ENCODE results near the gene GTPBP4. TPM values are rescaled to one million over a fixed set of nuclear protein-coding genes. Genes with fewer than 3 reads are reported as not detected.

GTPBP4 gene
- total and polyA plus RNA-seq, 10 donors = 16.6 to 48.6 (median 31.2) TPM

DNA sequence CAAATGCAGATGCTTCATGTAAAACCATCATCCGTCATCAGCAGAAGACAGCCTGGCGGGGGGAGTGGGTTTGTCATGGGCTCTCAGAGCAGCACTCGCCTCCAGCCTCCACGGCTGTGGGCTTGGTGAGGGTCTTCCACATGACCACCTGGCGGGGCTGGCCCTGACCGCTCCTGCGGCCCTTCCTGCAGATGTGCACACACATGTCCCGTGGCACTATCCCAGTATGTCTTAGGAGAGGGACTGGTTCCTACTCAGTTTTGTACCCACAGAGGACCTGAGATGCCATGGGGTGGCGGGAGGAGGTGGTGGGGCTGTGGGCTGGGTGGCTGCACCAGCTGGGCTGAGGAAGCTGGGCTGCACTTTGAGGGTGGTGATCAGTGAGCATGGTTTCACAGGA is 32.7 kb downstream of the GTPBP4 start:
- 93 to 94% (median 93%) methylated on average over 8 to 9 of the region's 9 CpGs for WGBS, 5 donors
- TF ChIP-seq, protein P1, sequence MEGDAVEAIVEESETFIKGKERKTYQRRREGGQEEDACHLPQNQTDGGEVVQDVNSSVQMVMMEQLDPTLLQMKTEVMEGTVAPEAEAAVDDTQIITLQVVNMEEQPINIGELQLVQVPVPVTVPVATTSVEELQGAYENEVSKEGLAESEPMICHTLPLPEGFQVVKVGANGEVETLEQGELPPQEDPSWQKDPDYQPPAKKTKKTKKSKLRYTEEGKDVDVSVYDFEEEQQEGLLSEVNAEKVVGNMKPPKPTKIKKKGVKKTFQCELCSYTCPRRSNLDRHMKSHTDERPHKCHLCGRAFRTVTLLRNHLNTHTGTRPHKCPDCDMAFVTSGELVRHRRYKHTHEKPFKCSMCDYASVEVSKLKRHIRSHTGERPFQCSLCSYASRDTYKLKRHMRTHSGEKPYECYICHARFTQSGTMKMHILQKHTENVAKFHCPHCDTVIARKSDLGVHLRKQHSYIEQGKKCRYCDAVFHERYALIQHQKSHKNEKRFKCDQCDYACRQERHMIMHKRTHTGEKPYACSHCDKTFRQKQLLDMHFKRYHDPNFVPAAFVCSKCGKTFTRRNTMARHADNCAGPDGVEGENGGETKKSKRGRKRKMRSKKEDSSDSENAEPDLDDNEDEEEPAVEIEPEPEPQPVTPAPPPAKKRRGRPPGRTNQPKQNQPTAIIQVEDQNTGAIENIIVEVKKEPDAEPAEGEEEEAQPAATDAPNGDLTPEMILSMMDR (IDR thresholded peaks at IDR 0.05 in 8 of 11, conservative IDR thresholded peaks at IDR 0.05 in 3 of 11) = no peak
- TF ChIP-seq POLR2A (IDR thresholded peaks at IDR 0.05) = no peak
- TF ChIP-seq POLR2AphosphoS5 (IDR thresholded peaks at IDR 0.05) = peak in 2 of 3 donors; percentile 18 to 34
- H3K27ac ChIP-seq = no peak overlapping the region
- DNase-seq = no peak
- H3K4me1 ChIP-seq = no peaks in the 10 kb centered on the region
- peaks cover 3 to 52% (median 39%) of the 10 kb centered on the region in 6 donors for H3K36me3 ChIP-seq
- no peaks in the 10 kb centered on the region for H3K9me3 ChIP-seq
- intact Hi-C loops (cut with DNase I; ENCODE audit: low total_unique reads) = no loop called here
- no peak overlapping the region for H3K4me3 ChIP-seq
- H3K27me3 ChIP-seq (replicated peaks in 1 of 7) = no peaks in the 10 kb centered on the region

DNA sequence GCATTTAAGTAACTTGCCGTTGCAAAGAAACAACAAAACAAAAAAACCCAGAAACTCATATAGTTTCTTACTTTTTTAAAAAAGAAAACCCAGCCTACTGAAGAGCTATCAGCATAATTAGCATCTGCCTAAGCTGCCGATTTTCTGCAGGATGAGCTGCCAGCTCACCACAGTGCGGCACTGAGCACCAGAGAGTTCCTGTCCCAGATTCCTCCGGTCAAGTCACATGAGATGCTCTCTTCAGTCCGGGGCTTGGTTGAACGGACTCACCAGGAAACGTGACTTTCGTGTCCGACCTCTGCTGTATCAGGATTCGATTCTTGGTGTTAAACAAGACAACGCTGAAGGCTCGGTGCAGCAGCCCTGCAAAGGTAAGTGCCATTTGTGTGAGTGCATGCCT is 34.2 kb downstream of the GTPBP4 start:
- no peaks in the 10 kb centered on the region for H3K4me1 ChIP-seq
- intact Hi-C loops (cut with DNase I; ENCODE audit: low total_unique reads) = no loop called here
- H3K36me3 ChIP-seq = peaks cover under 1 to 37% (median 24%) of the 10 kb centered on the region in 6 donors
- DNase-seq = no peak
- no peaks in the 10 kb centered on the region for H3K9me3 ChIP-seq
- no peak for TF ChIP-seq POLR2AphosphoS5 (IDR thresholded peaks at IDR 0.05)
- no peak for TF ChIP-seq POLR2A (IDR thresholded peaks at IDR 0.05)
- TF ChIP-seq, protein P1 (IDR thresholded peaks at IDR 0.05 in 8 of 11, conservative IDR thresholded peaks at IDR 0.05 in 3 of 11) = no peak
- H3K4me3 ChIP-seq = peak overlapping the region in 1 of 8 donors; percentile 6
- no peak overlapping the region for H3K27ac ChIP-seq
- 70 to 88% (median 87%) methylated on average over 12 of the region's 12 CpGs for WGBS, 5 donors
- H3K27me3 ChIP-seq (replicated peaks in 1 of 7) = no peaks in the 10 kb centered on the region

DNA sequence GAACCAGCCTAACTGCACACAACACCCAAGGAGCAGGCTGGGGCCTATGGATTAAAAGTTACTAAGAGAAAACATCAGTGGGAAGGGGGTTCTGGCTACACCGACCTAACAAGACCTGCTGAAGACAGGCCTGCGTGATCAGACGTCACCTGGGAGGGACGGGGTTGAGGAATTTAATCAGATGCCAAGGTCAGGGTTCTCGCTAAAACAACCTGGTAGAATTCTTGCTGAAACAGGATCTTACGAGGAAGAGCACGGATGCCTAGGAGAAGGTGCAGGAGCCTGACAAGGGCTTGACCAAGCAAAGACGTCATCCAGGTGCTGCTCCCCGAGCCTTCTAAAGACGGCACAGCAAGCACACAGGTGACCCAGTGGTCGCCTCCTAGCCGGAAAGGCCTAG is 35.9 kb downstream of the GTPBP4 start:
- TF ChIP-seq, protein P1 (IDR thresholded peaks at IDR 0.05 in 8 of 11, conservative IDR thresholded peaks at IDR 0.05 in 3 of 11) = no peak
- no peak for TF ChIP-seq POLR2A (IDR thresholded peaks at IDR 0.05)
- no peak for TF ChIP-seq POLR2AphosphoS5 (IDR thresholded peaks at IDR 0.05)
- DNase-seq = no peak
- Histone ChIP-seq H3K4me3 (no peak overlapping the region), H3K4me1 (no peaks in the 10 kb centered on the region), H3K27me3 (replicated peaks in 1 of 7) (no peaks in the 10 kb centered on the region), H3K27ac (no peak overlapping the region), H3K36me3 (peaks cover 0 to 20% (median 10%) of the 10 kb centered on the region in 6 donors), H3K9me3 (no peaks in the 10 kb centered on the region)
- intact Hi-C loops (cut with DNase I; ENCODE audit: low total_unique reads) = no loop called here
- 91 to 97% (median 95%) methylated on average over 12 of the region's 12 CpGs for WGBS, 5 donors

DNA sequence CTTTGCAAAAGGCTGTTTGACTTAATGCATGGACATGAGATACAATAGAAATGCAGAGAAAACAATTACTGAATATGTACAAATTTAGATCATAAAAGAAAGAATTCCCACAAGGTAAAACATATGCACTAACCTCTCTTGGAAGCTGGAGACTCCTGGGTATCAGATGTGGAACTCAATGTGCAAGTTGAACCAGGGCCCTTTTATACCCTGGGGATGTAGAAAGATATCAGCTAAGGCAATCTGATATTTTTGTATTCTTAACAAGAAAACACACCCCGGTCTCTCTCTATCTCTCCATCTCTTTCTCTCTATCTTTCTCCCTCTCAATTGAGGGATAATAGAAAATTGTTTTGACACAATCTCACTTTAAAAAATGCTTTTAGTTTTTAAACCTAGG is 37.4 kb downstream of the GTPBP4 start, which contains the start of gene IDI2:
Gene IDI2, minus strand, starts transcription at position 177 of the 400 bp plus-strand sequence. CDS start 1,136 bp downstream, outside the sequence.
- peaks cover 0 to 5% (median 0%) of the 10 kb centered on the region in 6 donors for H3K36me3 ChIP-seq
- H3K4me3 ChIP-seq = no peak within 1 kb of the TSS
- TF ChIP-seq, protein P1 (IDR thresholded peaks at IDR 0.05 in 8 of 11, conservative IDR thresholded peaks at IDR 0.05 in 3 of 11) = no peak
- TF ChIP-seq POLR2AphosphoS5 (IDR thresholded peaks at IDR 0.05) (no peak), POLR2A (IDR thresholded peaks at IDR 0.05) (no peak)
- no peaks in the 10 kb centered on the region for H3K9me3 ChIP-seq
- intact Hi-C loops (cut with DNase I; ENCODE audit: low total_unique reads) = no loop called here
- DNase-seq = no peak
- 85 to 98% (median 89%) methylated on average over 1 of the region's 1 CpG for WGBS, 5 donors
- no peak within 1 kb of the TSS for H3K27ac ChIP-seq
- no peaks in the 10 kb centered on the region for H3K27me3 ChIP-seq (replicated peaks in 1 of 7)
- no peaks in the 10 kb centered on the region for H3K4me1 ChIP-seq

Measured in spleen (tissue), 11 donors.